OCI-LY1 (cell line): Measurements from ENCODE around the gene MOB1B.

ENCODE experiments used
- H2AFZ ChIP-seq: fragments of 200-600 bp; sonication (generic), shearing (Covaris generic); 2 replicates; pipeline ENCODE4 v1.6.0; 2014; ENCODE audit warnings: antibody characterized with exemption, mild to moderate bottlenecking, low read length
- H3F3A ChIP-seq: fragments of 200-600 bp; sonication (generic), shearing (Covaris generic); 2 replicates; pipeline ENCODE4 v1.6.0; 2014; ENCODE audit warnings: mild to moderate bottlenecking, antibody characterized with exemption, low read length, moderate library complexity; ENCODE audit not compliant: insufficient read depth
- H3K27ac ChIP-seq: fragments of 200-600 bp; sonication (generic); 2 replicates; pipeline ENCODE4 v1.5.1; 2014; ENCODE audit warnings: low read length, mixed run types, mild to moderate bottlenecking, low read depth; ENCODE audit not compliant: poor library complexity, severe bottlenecking
- H3K27me3 ChIP-seq: fragments of 200-600 bp; sonication (generic); 2 replicates; pipeline ENCODE4 v1.6.0; 2014; ENCODE audit warnings: antibody characterized with exemption, mild to moderate bottlenecking, low read length, moderate library complexity; ENCODE audit not compliant: insufficient read depth
- H3K36me3 ChIP-seq: fragments of 200-600 bp; sonication (generic); 2 replicates; pipeline ENCODE4 v1.6.1; 2014; ENCODE audit warnings: mild to moderate bottlenecking, antibody characterized with exemption, low read length, moderate library complexity, mixed read lengths; ENCODE audit not compliant: insufficient read depth
- H3K4me1 ChIP-seq: fragments of 200-600 bp; sonication (generic); 2 replicates; pipeline ENCODE4 v1.5.1; 2014; ENCODE audit warnings: mild to moderate bottlenecking, low read length, moderate library complexity; ENCODE audit not compliant: insufficient read depth, severe bottlenecking
- H3K4me2 ChIP-seq: fragments of 200-600 bp; sonication (generic), shearing (Covaris generic); 2 replicates; pipeline ENCODE4 v1.6.1; 2014; ENCODE audit warnings: low read length
- H3K4me3 ChIP-seq: fragments of 200-600 bp; sonication (generic); 2 replicates; pipeline ENCODE4 v1.5.1; 2014; ENCODE audit warnings: low read length, low read depth, mild to moderate bottlenecking, mixed read lengths; ENCODE audit not compliant: poor library complexity, severe bottlenecking
- H3K79me2 ChIP-seq: fragments of 200-600 bp; shearing (Covaris generic); 2 replicates; pipeline ENCODE4 v1.6.1; 2016; ENCODE audit warnings: mixed run types, low read length, mixed read lengths; ENCODE audit not compliant: insufficient read depth
- H3K9ac ChIP-seq: fragments of 200-600 bp; sonication (generic), shearing (Covaris generic); 2 replicates; pipeline ENCODE4 v1.6.1; 2014; ENCODE audit warnings: mild to moderate bottlenecking, low read length, mixed read lengths
- H3K9me2 ChIP-seq: fragments of 200-600 bp; sonication (generic), shearing (Covaris generic); 2 replicates; pipeline ENCODE4 v1.6.1; 2014; ENCODE audit warnings: low read depth, mild to moderate bottlenecking, low read length, mixed read lengths
- H3K9me3 ChIP-seq: fragments of 200-600 bp; shearing (Covaris generic); 2 replicates; pipeline ENCODE4 v1.6.1; 2014; ENCODE audit warnings: low read length, mixed read lengths
- H4K20me1 ChIP-seq: fragments of 200-600 bp; sonication (generic), shearing (Covaris generic); 2 replicates; pipeline ENCODE4 v1.6.0; 2016; ENCODE audit warnings: mild to moderate bottlenecking, low read length; ENCODE audit not compliant: insufficient read depth
- EZH2 ChIP-seq: fragments of 200-600 bp; sonication (generic), shearing (Covaris generic); IDR thresholded peaks from 2 replicates; pipeline ENCODE4 v1.8.0; 2017; ENCODE audit warnings: borderline replicate concordance, mixed run types, mild to moderate bottlenecking, antibody characterized with exemption, low read length, moderate library complexity, mixed read lengths
- TF ChIP-seq, protein P1 (sequence below): fragments of 200-600 bp; sonication (generic), shearing (Covaris generic); IDR thresholded peaks from 2 replicates; pipeline ENCODE4 v1.5.1; 2017; ENCODE audit warnings: mild to moderate bottlenecking, antibody characterized with exemption, low read length, moderate library complexity, mixed read lengths

The MOB1B gene

DNA sequence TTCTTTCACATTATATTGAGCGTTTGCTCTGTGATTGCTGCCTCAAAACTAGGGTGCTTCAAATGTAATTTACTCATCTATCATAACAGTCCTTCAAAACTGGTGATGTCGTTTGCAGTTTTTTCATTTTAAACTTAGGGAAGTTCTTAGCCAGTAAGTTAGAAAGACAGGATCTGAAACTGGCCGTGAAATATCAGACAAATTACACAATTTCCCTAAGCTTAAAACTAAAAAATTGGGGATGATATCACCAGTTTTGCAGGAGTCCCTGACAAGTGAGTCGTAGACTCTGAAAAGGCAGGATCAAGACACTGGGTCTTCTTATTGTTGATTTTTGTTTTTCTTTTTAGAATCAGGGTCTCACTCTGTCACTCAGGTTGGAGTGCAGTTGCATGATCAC, 44.8 kb downstream of the MOB1B start:
- Histone ChIP-seq H2AFZ (no peak overlapping the region), H3K4me1 (peaks cover 67% of the 10 kb centered on the region), H3K9me2 (no peaks in the 10 kb centered on the region), H3K27me3 (no peaks in the 10 kb centered on the region), H3K36me3 (peaks cover 10% of the 10 kb centered on the region; the same call in 1 of the 2 replicates), H3K4me3 (no peak overlapping the region), H3K27ac (no peak overlapping the region), H3K9ac (no peak overlapping the region), H3K4me2 (no peak overlapping the region), H4K20me1 (no peaks in the 10 kb centered on the region), H3K9me3 (no peaks in the 10 kb centered on the region), H3F3A (no peaks in the 10 kb centered on the region), H3K79me2 (peaks cover 49% of the 10 kb centered on the region)
- TF ChIP-seq EZH2, result no peak
- TF ChIP-seq, protein P1, sequence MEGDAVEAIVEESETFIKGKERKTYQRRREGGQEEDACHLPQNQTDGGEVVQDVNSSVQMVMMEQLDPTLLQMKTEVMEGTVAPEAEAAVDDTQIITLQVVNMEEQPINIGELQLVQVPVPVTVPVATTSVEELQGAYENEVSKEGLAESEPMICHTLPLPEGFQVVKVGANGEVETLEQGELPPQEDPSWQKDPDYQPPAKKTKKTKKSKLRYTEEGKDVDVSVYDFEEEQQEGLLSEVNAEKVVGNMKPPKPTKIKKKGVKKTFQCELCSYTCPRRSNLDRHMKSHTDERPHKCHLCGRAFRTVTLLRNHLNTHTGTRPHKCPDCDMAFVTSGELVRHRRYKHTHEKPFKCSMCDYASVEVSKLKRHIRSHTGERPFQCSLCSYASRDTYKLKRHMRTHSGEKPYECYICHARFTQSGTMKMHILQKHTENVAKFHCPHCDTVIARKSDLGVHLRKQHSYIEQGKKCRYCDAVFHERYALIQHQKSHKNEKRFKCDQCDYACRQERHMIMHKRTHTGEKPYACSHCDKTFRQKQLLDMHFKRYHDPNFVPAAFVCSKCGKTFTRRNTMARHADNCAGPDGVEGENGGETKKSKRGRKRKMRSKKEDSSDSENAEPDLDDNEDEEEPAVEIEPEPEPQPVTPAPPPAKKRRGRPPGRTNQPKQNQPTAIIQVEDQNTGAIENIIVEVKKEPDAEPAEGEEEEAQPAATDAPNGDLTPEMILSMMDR, result no peak

DNA sequence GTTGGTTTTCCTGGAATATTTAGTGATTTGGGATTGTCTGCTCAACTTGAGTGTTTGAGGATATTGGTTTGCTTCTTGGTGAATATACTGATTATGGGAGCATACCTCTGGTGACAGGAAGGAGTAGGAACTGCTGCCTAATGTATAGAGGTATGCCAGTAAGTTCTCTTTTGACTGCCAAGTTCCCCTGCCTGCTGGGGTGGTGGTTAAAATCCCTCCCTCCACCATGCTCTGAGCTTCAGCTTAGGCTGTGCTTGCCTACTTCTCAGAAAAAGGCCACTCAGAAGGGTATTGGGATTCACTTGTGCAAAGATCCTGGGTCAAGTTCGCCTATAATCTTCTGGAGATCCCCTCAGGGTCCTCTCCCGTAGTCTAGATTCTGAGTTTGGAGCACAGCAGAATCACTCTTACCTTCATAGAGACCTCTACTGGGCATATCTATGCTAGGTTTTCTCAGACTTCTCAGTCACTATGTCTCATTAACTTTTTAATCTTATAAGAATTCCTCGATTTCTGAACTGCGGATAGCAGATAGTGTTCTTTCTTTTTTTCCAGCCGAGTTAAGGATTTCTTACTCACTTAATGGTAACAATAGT, 46.6 kb downstream of the MOB1B start:
- H4K20me1 ChIP-seq, result no peaks in the 10 kb centered on the region
- peak overlapping the region; percentile 23 for H3K4me3 ChIP-seq
- peak overlapping the region; percentile 13; the same call in 1 of the 2 replicates for H3K9ac ChIP-seq
- peak overlapping the region; percentile 48 for H3K4me2 ChIP-seq
- TF ChIP-seq EZH2, result no peak
- TF ChIP-seq, protein P1, result peak; percentile 59; the same call in 1 of the 2 replicates
- H3K27ac ChIP-seq, result peak overlapping the region; percentile 45
- H3K79me2 ChIP-seq, result peaks cover 50% of the 10 kb centered on the region
- H2AFZ ChIP-seq, result no peak overlapping the region
- H3K36me3 ChIP-seq, result peaks cover 10% of the 10 kb centered on the region; the same call in 1 of the 2 replicates
- H3K4me1 ChIP-seq, result peaks cover 51% of the 10 kb centered on the region
- H3F3A ChIP-seq, result no peaks in the 10 kb centered on the region
- H3K27me3 ChIP-seq, result no peaks in the 10 kb centered on the region
- no peaks in the 10 kb centered on the region for H3K9me3 ChIP-seq
- H3K9me2 ChIP-seq, result no peaks in the 10 kb centered on the region

DNA sequence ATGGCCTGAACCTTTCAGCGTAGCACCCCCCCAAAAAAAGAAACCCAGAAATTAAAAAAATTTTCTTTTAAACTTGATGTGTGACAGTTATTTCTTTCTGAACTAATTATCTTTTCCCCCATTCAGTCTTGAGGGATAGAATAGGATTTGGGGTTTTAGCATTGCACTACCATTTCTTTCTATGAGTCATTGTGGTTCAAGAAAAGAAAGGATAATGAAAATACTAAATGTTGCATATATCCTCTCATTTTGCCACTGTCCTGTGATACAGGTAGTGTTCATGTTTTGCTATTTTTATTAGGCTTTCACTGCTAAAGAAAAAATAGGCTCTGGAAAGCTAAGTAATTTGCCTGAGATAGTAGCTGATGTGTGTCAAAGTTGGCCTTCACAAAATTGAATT, 51.9 kb downstream of the MOB1B start:
- H3K4me1 ChIP-seq, result peaks cover 6% of the 10 kb centered on the region
- peaks cover 30% of the 10 kb centered on the region for H3K79me2 ChIP-seq
- no peaks in the 10 kb centered on the region for H3K9me3 ChIP-seq
- no peak overlapping the region for H3K4me2 ChIP-seq
- H3K9me2 ChIP-seq, result no peaks in the 10 kb centered on the region
- no peak for TF ChIP-seq EZH2
- TF ChIP-seq, protein P1, result no peak
- H3K27me3 ChIP-seq, result no peaks in the 10 kb centered on the region
- H4K20me1 ChIP-seq, result no peaks in the 10 kb centered on the region
- H2AFZ ChIP-seq, result no peak overlapping the region
- H3K27ac ChIP-seq, result no peak overlapping the region
- H3F3A ChIP-seq, result no peaks in the 10 kb centered on the region
- H3K4me3 ChIP-seq, result no peak overlapping the region
- peaks cover 15% of the 10 kb centered on the region; the same call in 1 of the 2 replicates for H3K36me3 ChIP-seq
- H3K9ac ChIP-seq, result no peak overlapping the region
